RPMI7951 (cell line): Measurements from ENCODE around the gene IFITM5. TPM values are rescaled to one million over a fixed set of nuclear protein-coding genes. Genes with fewer than 3 reads are reported as not detected.
"Not testable (repeated sequence)": the region's sequence is repeated elsewhere in the genome, so short reads cannot be mapped to it uniquely, and the experiment has no call there.

Source experiments
- DNase-seq: peaks from one replicate; pipeline ENCODE4 v3.0.0-alpha.2; 2012; ENCODE audit warnings: low read depth
- total RNA-seq: library from RNA; depleted of rRNA; stranded (reverse); fragments of >200 nt; shearing (Covaris generic); gene quantifications from 2 replicates; pipeline ENCODE4 v1.2.3, GENCODE V29; 2014

The IFITM5 gene
- total RNA-seq, 1 experiment from 2014 or later, result not detected

- no peak for DNase-seq
Observed at GRCh38 chr11:312092-312816, 12.9 kb upstream of the IFITM5 start.

- DNase-seq, result not testable (repeated sequence)
Observed at GRCh38 chr11:311013-311748, 11.9 kb upstream of the IFITM5 start.

- not testable (repeated sequence) for DNase-seq
Observed at GRCh38 chr11:309979-310572, 10.8 kb upstream of the IFITM5 start.

- not testable (repeated sequence) for DNase-seq
Observed at GRCh38 chr11:308740-309665, 9.7 kb upstream of the IFITM5 start.

GRCh38 chr11:307766-308708, 8.7 kb upstream of the IFITM5 start, which contains the start of gene IFITM2:
IFITM2 (plus strand) TSS chr11:307816; CDS start chr11:308193, 377 bp downstream.
- DNase-seq, result peak; percentile 70

- DNase-seq, result no peak
Observed at GRCh38 chr11:306645-307371, 7.5 kb upstream of the IFITM5 start.

DNA sequence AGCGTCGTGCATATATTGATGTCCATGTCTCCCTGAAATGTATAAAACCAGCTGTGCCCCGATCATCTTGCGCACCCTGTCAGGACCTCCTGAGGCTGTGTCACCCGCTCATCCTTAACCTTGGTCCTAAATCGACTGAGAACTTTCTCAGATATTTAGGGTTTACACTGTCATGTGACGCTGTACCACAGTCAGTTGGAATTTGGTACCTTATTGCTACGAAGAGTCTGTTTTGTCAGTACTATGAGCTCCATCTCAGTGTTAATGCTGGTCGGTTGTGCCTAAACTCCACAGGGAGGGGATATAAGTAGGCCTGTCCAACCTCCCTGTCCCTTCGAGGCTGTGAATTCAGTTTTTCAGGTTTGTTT, 6.5 kb upstream of the IFITM5 start:
- DNase-seq, result no peak

DNA sequence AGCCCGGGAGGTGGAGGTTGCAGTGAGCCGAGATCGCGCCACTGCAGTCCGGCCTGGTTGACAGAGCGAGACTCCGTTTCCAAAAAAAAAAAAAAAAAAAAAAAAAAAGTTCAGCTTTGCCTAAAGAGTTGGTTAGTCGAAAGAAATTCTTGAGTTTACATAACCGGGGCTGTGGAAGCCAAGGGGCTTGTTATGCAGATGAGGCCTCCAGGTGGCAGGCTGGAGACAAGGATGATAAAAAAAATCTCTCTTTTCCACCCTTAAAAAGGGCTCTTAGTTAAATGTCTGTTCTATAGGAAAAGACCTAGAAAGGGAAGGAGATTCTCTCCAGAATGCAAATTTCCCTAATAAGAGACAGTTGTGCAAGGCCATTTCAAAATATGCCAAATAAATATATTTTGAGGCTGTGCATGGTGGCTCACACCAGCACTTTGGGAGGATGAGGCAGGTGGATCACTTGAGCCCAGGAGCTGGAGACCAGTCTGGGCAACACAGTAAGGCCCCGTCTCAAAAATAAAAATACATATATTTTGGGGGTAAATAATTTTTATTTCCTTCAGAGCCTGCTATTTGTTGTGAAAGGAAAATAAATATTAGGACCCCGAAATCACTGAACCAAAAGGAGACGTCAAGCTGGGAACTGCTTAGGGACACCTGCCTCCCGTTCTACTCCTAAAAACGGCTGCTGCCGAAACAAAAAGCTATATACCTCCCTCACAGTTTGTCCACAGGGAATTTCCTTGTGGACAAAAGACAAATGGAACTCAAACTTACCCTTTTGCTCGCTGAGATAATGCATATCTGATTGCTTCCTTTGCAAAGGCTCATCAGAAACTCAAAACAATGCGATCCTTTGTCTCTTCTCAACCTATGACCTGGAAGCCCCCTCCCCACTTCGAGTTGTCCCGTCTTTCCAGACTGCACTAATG, 5.9 kb upstream of the IFITM5 start:
- peak; percentile 51 for DNase-seq

DNA sequence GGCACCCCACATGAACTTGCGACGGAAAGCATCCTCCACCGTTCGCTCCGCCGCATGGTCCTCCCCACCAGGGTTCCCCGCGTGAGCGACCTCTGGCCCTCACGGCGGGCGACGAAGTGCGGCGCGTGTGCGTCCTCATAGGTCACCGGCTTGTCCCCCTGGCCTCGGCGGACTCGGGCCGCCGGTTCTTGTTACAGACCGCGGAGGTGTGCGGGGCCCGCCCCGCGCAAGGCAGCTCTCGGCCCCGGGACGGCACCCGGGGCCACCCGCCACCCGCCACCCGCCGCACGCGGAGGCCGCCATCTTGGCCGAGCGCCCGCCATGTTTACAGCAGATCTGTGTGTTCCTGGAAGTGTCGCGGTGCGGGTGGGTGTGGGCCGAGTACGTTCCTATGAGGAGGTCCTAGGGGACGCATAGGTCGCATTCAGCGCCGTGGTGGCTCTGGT, 4.8 kb upstream of the IFITM5 start:
- no peak for DNase-seq

GRCh38 chr11:303363-303762, 4.0 kb upstream of the IFITM5 start:
- DNase-seq, result no peak

DNA sequence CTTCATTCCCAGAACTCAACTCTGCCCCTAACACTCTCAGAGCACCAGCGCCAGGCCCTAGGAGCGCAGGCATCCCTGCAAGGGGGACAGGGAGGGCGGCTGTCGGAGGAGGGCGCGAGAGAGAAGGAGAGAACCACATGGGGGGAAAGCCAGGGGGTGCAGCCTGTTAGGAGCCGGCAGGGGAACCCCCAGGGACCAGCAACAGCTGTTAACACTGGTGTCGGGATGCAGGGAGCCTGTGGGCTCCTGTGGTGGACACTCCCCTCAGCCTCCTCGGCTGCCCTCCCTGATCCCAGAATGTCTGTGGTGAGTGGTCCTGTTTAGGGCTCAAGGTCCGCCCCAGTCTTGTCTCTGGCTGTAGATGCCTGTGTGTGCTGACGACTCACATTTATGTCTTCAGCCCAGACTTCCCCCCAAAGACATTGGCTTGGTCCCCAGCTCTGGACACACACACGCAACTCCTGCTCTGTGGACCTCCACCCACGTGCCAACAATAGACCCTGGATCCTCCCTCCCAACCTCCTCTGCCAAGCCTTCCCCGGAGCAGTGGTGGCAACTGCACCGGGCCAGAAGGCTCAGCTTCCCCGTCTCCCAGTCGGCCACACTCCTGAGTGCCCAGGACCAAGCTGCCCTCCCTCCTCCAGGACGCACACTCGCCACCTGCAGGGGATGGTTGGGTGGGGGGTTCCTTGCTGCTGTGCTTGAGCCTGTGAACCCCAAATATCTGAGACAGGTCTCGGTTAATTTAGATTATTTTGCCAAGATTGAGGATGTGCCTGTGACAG, 817 bp upstream of the IFITM5 start:
- DNase-seq, result no peak

- DNase-seq, result no peak
Observed at GRCh38 chr11:298406-299065, 790 bp downstream of the IFITM5 start.

DNA sequence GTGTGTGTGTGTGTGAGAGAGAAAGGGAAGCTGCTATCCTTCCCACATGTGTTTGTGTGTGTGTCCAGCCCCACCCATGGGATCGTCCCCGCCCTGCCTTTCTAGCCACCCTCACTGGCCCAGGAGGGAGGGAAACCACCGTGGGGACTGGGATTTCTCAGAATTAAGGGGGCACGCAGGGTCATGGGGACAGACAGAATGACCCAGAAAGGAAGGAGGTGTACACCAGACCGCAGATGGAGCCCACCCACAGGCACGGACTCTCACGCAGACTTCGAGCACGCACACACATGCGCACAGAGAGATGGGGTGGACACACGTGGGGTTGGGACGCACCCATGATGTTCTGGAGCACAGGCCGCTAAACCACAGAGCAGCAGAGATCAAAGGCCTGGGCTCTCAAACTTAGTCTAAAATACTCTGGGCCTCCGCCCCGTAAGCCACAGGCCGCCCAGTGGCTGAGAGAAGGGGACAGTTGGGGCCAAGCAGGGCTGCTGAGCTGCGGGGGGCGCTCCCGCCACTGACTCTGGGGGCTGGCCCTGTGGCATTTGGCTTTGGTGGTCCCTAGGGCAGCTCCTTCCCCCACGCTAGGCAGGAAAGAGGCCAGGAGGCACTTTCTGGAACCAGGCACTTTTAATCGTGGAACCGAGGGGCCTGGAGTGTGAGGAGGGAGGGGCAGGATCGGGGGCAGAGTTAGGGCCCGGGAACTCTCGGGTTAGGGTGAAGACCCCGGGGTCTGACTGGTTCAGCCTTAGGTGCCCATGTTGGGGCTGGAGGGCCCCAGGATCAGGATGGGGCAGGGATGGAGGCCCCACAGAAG, 1.5 kb downstream of the IFITM5 start:
- no peak for DNase-seq

DNA sequence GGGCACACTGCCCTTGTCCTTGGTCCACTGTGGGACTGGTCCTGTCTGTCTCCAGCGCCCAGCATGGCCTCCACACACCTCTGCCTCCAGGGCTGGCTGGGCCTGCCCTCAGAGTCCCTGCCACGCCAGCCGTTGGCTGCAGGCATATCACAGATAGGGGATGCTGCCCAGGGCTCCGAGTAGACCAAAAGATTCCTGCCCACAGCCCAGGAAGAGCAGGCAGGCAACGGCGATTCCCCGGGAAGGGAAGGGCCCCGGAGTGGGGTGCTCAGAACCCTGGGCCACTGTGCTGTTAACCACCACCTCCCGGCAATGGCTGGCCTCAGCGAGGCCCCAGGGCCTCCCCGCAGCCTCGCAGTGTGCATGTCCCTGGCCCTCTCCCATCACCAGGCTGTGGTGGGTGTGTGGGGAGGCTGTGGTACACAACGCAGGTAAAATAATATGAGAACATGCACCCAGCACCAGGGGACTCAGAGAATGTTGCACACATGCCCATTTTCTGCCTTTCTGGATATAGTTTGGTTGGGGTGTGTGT, 2.2 kb downstream of the IFITM5 start:
- DNase-seq, result no peak

DNA sequence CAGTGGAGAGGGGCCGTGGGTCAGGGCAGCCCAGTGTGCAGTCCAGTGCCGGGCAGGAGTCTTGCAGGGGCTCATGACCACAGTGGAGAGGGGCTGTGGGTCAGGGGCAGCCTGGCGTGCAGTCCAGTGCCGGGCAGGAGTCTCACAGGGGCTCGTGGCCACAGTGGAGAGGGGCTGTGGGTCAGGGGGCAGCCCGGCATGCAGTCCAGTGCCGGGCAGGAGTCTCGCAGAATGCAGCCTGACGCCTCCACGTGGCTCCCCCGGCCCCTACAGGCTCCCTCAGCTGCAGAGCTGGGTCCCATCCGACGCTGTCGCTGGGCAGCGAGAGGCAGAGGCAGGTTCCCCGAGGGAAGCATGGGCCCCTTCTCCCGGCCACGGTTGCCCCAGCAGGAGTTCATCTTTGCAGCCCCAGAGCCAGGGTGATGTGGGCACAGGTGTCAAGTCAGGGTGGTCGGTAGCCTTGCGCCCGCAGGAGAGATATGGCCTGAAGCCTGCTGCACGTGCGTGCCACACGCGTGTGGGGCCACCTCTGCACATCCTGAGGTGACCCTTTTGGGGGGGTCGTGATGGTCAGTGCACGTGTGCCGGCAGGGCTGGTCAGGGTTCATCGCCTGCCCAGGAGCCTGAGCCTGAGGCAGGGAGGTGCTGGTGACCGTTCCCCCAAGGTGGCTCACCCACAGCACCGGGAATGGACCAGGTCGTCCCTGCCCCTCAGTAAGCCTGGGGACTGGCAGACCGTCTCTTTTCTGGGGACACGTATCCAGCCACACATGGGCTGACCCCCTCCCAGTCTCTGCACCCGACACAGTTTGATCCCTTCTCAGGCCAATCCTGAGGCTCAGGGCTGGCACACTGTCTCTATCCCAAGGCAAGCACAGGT, 2.9 kb downstream of the IFITM5 start:
- no peak for DNase-seq
